OCI-LY1 (cell line): ENCODE results near the gene ZNF785.

Experiments
- CTCF ChIP-seq: fragments of 200-600 bp; sonication (generic), shearing (Covaris generic); IDR thresholded peaks from 2 replicates; pipeline ENCODE4 v1.5.1; 2017; ENCODE audit warnings: mild to moderate bottlenecking, antibody characterized with exemption, low read length, moderate library complexity, mixed read lengths
- EZH2 ChIP-seq: fragments of 200-600 bp; sonication (generic), shearing (Covaris generic); IDR thresholded peaks from 2 replicates; pipeline ENCODE4 v1.8.0; 2017; ENCODE audit warnings: borderline replicate concordance, mixed run types, mild to moderate bottlenecking, antibody characterized with exemption, low read length, moderate library complexity, mixed read lengths

- TF ChIP-seq CTCF (no peak), EZH2 (no peak)
These were observed 4.0 kb downstream of the ZNF785 start for GRCh38 chr16:30581457-30581856.
